Endothelial cell of umbilical vein (primary cell): ENCODE data around the gene ANAPC2. TPM values are rescaled to one million over a fixed set of nuclear protein-coding genes. Genes with fewer than 3 reads are reported as not detected.

Experiments used
- BruUV-seq: library from RNA; stranded (reverse); fragments of 400-500 nt; replicated peaks from 2 replicates; lab custom pipeline; 2021; lab: Mats Ljungman, UMichigan
- CTCF ChIA-PET: fragments of 300-600, 350-600 bp; sonication (Branson Sonifier 250); formaldehyde crosslinking; loops from one replicate; lab custom pipeline; 2021; ENCODE audit warnings: antibody characterized with exemption, inconsistent platforms; lab: Charles Lee
- POLR2A ChIA-PET: fragments of 300-600, 350-600 bp; sonication (Branson Sonifier 250); formaldehyde crosslinking; loops from one replicate; lab custom pipeline; 2021; ENCODE audit warnings: antibody characterized with exemption, inconsistent platforms; lab: Charles Lee
- DNase-seq: peaks from one replicate; pipeline ENCODE4 v3.0.0-alpha.2; 2011; ENCODE audit warnings: low read depth, low spot score
- FAIRE-seq: peaks from 2 replicates; lab custom pipeline; 2011; peaks lifted over from hg19 to GRCh38; lab: Jason Lieb, UNC
- H2AFZ ChIP-seq: 2 replicates; pipeline ENCODE4 v1.6.0; 2012; ENCODE audit warnings: low read depth, low read length, control low read depth, inconsistent platforms
- H3K27ac ChIP-seq: 2 replicates; pipeline ENCODE4 v1.5.1; 2011; ENCODE audit warnings: low read depth, mild to moderate bottlenecking, control low read depth, low read length, moderate library complexity; ENCODE audit not compliant: insufficient read depth
- H3K27me3 ChIP-seq, 2 experiments: 2 replicates each; pipeline versions ENCODE4 v1.6.0 to v1.6.1; 2011; ENCODE audit warnings: low read length in 2 of 2, mixed read lengths in 1 of 2; ENCODE audit not compliant: control insufficient read depth in 2 of 2, insufficient read depth in 2 of 2
- H3K36me3 ChIP-seq, 2 experiments: 2 replicates in 1 of 2; 3 replicates in 1 of 2; pipeline ENCODE4 v1.5.1; 2011; ENCODE audit warnings: low read length in 2 of 2, mild to moderate bottlenecking in 1 of 2, moderate library complexity in 1 of 2; ENCODE audit not compliant: control insufficient read depth in 2 of 2, insufficient read depth in 2 of 2; ENCODE audit errors: extremely low read depth in 1 of 2
- H3K4me1 ChIP-seq: 3 replicates; pipeline ENCODE4 v1.5.1; 2011; ENCODE audit warnings: mild to moderate bottlenecking, low read length; ENCODE audit not compliant: control insufficient read depth, insufficient read depth; ENCODE audit errors: extremely low read depth
- H3K4me2 ChIP-seq: 2 replicates; pipeline ENCODE4 v1.6.1; 2011; ENCODE audit warnings: low read length, control low read depth, mixed read lengths; ENCODE audit not compliant: insufficient read depth
- H3K4me3 ChIP-seq, 3 experiments: fragments of 200-600 bp in 1 of 3; sonication (generic), shearing (Covaris generic) in 1 of 3; replicated peaks in 1 of 3; 2 replicates each; pipeline ENCODE4 v1.5.1; 2011 to 2016; ENCODE audit warnings: control low read depth in 3 of 3, low read length in 3 of 3, mild to moderate bottlenecking in 2 of 3, inconsistent platforms in 1 of 3, low read depth in 1 of 3, moderate library complexity in 1 of 3; ENCODE audit not compliant: insufficient read depth in 1 of 3
- H3K79me2 ChIP-seq: 2 replicates; pipeline ENCODE4 v1.6.0; 2012; ENCODE audit warnings: low read length, inconsistent platforms; ENCODE audit not compliant: control insufficient read depth, insufficient read depth
- H3K9ac ChIP-seq: replicated peaks from 2 replicates; pipeline ENCODE3; 2011; ENCODE audit warnings: low read length, control low read depth; ENCODE audit not compliant: insufficient read depth; ENCODE audit errors: extremely low read depth
- H3K9me1 ChIP-seq: replicated peaks from 3 replicates; pipeline ENCODE4 v1.6.0; 2011; ENCODE audit warnings: mild to moderate bottlenecking, low read length; ENCODE audit not compliant: control insufficient read depth, insufficient read depth; ENCODE audit errors: extremely low read depth
- H3K9me3 ChIP-seq: replicated peaks from 2 replicates; pipeline ENCODE4 v1.5.1; 2012; ENCODE audit warnings: low read length, inconsistent platforms; ENCODE audit not compliant: control insufficient read depth, insufficient read depth
- H4K20me1 ChIP-seq: replicated peaks from 2 replicates; pipeline ENCODE3; 2011; ENCODE audit warnings: mild to moderate bottlenecking, low read length; ENCODE audit not compliant: control insufficient read depth, insufficient read depth; ENCODE audit errors: extremely low read depth
- CTCF ChIP-seq, 2 donors: IDR thresholded peaks; 1 replicate in 1 of 2; 2 replicates in 1 of 2; pipeline ENCODE4 v1.5.1; 2011; ENCODE audit warnings: low read length in 2 of 2, mild to moderate bottlenecking in 2 of 2, moderate library complexity in 2 of 2, control low read depth in 1 of 2, inconsistent platforms in 1 of 2, low read depth in 1 of 2; ENCODE audit not compliant: insufficient read depth in 1 of 2; ENCODE audit errors: extremely low read depth in 1 of 2
- EZH2 ChIP-seq: IDR thresholded peaks from 2 replicates; pipeline ENCODE4 v1.6.1; 2012; ENCODE audit warnings: borderline replicate concordance, low read depth, mild to moderate bottlenecking, moderate library complexity, low read length, inconsistent platforms; ENCODE audit not compliant: severe bottlenecking
- dilution Hi-C: fragments of 300-500 bp; cut with MboI; formaldehyde crosslinking; loops from one replicate; pipeline ENCODE4 v1.15.0; 2019; ENCODE audit warnings: low sequenced_read_pairs; ENCODE audit not compliant: extremely low pct_ligation_motif_present
- intact Hi-C: fragments of 100-400 bp; cut with micrococcal nuclease; formaldehyde crosslinking; loops from one replicate; pipeline ENCODE4 v1.10.0; 2022
- polyA plus RNA-seq, 4 experiments: library from polyadenylated mRNA; depleted of rRNA in 3 of 4; stranded (reverse) in 3 of 4; unstranded in 1 of 4; fragments of >200 nt; gene quantifications; 2 replicates each; pipeline versions ENCODE4 v1.2.1 to v1.2.3, GENCODE V29; 2011 to 2012; ENCODE audit warnings: missing spikeins in 1 of 4
- total RNA-seq: library from RNA; stranded (reverse); gene quantifications from 2 replicates; pipeline ENCODE4 v1.2.3, GENCODE V29; 2021

Gene ANAPC2
- total and polyA plus RNA-seq, 2 donors (not counting 3 experiments of a cell fraction or from before 2014, with no cell fraction given), result 44.8 to 69.2 TPM

GRCh38 chr9:137198051-137198901, 9.9 kb upstream of the ANAPC2 start:
- no peaks in the 10 kb centered on the region for H4K20me1 ChIP-seq
- H3K9ac ChIP-seq, result no peak overlapping the region
- H3K27ac ChIP-seq, result no peak overlapping the region
- dilution Hi-C loops (no loop called here), intact Hi-C loops (no loop called here)
- H3K79me2 ChIP-seq, result peaks cover 4% of the 10 kb centered on the region
- ChIA-PET POLR2A (interaction anchor here (0.6 kb wide), 1 partner anchor 9 kb away, joined by 3 read pairs; no protein-coding TSS in a partner anchor), CTCF (interaction anchor here (1.0 to 1.7 kb wide), 4 partner anchors 9 to 38 kb away, joined by 5 to 8 read pairs (median 6); partner anchors contain the start of genes ANAPC2, RNF224 and SSNA1)
- FAIRE-seq, result no peak
- peaks cover 9% of the 10 kb centered on the region for H3K4me1 ChIP-seq
- no peaks in the 10 kb centered on the region for H3K27me3 ChIP-seq
- TF ChIP-seq CTCF (IDR thresholded peaks at IDR 0.05; ENCODE audit: extremely low read depth in 1 of 2, insufficient read depth in 1 of 2, low read depth in 1 of 2, low read length in 2 of 2) (no peak), EZH2 (no peak)
- H3K9me1 ChIP-seq, result no peaks in the 10 kb centered on the region
- no TSS peak for BruUV-seq
- no peak for DNase-seq
- no peaks in the 10 kb centered on the region for H3K36me3 ChIP-seq
- no peak overlapping the region for H3K4me2 ChIP-seq
- no peak overlapping the region for H3K4me3 ChIP-seq
- H2AFZ ChIP-seq, result no peak overlapping the region
- no peaks in the 10 kb centered on the region for H3K9me3 ChIP-seq
